ENCODE results near the gene BANK1.
"Not testable (repeated sequence)": the region's sequence is repeated elsewhere in the genome, so short reads cannot be mapped to it uniquely, and the experiment has no call there.

Gene BANK1

GRCh38 chr4:101865501-101866062 lies 75.1 kb downstream of the BANK1 start:
- FAIRE-seq (no peak), DNase-seq (ENCODE audit: insufficient read length, low spot score) (no peak)
- TF ChIP-seq CTCF (IDR thresholded peaks at IDR 0.05; ENCODE audit: insufficient read depth, missing control alignments): no peak

GRCh38 chr4:101870874-101871273 lies 80.3 kb downstream of the BANK1 start:
- DNase-seq (ENCODE audit: insufficient read length, low spot score): no peak
- no peak for FAIRE-seq
- no peak for TF ChIP-seq CTCF (IDR thresholded peaks at IDR 0.05; ENCODE audit: insufficient read depth, missing control alignments)

GRCh38 chr4:101871962-101872676 lies 81.6 kb downstream of the BANK1 start:
- TF ChIP-seq CTCF (IDR thresholded peaks at IDR 0.05; ENCODE audit: insufficient read depth, missing control alignments): no peak
- FAIRE-seq: no peak
- DNase-seq (ENCODE audit: insufficient read length, low spot score): no peak

GRCh38 chr4:101885574-101885973 lies 95.0 kb downstream of the BANK1 start:
- no peak for TF ChIP-seq CTCF (IDR thresholded peaks at IDR 0.05; ENCODE audit: insufficient read depth, missing control alignments)
- FAIRE-seq: no peak
- no peak for DNase-seq (ENCODE audit: insufficient read length, low spot score)

- no peak for TF ChIP-seq CTCF (IDR thresholded peaks at IDR 0.05; ENCODE audit: insufficient read depth, missing control alignments)
- FAIRE-seq (no peak), DNase-seq (ENCODE audit: insufficient read length, low spot score) (no peak)
Measured at GRCh38 chr4:101886826-101887225, 96.3 kb downstream of the BANK1 start.

GRCh38 chr4:101888472-101888871 lies 97.9 kb downstream of the BANK1 start:
- no peak for DNase-seq (ENCODE audit: insufficient read length, low spot score)
- no peak for FAIRE-seq
- no peak for TF ChIP-seq CTCF (IDR thresholded peaks at IDR 0.05; ENCODE audit: insufficient read depth, missing control alignments)

- FAIRE-seq; DNase-seq (ENCODE audit: insufficient read length, low spot score): not testable (repeated sequence)
Measured at GRCh38 chr4:101905527-101905926, 115.0 kb downstream of the BANK1 start.
